ENCODE data around the gene U2SURP.
"Not testable (repeated sequence)": the region's sequence is repeated elsewhere in the genome, so short reads cannot be mapped to it uniquely, and the experiment has no call there.

U2SURP gene

GRCh38 chr3:143014921-143015320 lies 13.6 kb downstream of the U2SURP start:
- DNase-seq (ENCODE audit: low read depth), result no peak

GRCh38 chr3:143016321-143016972 lies 15.1 kb downstream of the U2SURP start:
- DNase-seq (ENCODE audit: low read depth), result no peak

GRCh38 chr3:143024351-143024960 lies 23.1 kb downstream of the U2SURP start:
- DNase-seq (ENCODE audit: low read depth), result no peak

- DNase-seq (ENCODE audit: low read depth), result no peak
Measured at GRCh38 chr3:143031327-143031726, 30.0 kb downstream of the U2SURP start.

GRCh38 chr3:143031796-143032387 lies 30.5 kb downstream of the U2SURP start:
- not testable (repeated sequence) for DNase-seq (ENCODE audit: low read depth)

GRCh38 chr3:143035466-143036211 lies 34.3 kb downstream of the U2SURP start:
- DNase-seq (ENCODE audit: low read depth), result no peak

- no peak for DNase-seq (ENCODE audit: low read depth)
Measured at GRCh38 chr3:143036557-143036956, 35.2 kb downstream of the U2SURP start.

GRCh38 chr3:143037867-143038266 lies 36.5 kb downstream of the U2SURP start:
- no peak for DNase-seq (ENCODE audit: low read depth)

- DNase-seq (ENCODE audit: low read depth), result no peak
Measured at GRCh38 chr3:143040261-143040879, 39.0 kb downstream of the U2SURP start.

- DNase-seq (ENCODE audit: low read depth), result no peak
Measured at GRCh38 chr3:143041903-143042302, 40.5 kb downstream of the U2SURP start.

GRCh38 chr3:143045639-143046038 lies 44.3 kb downstream of the U2SURP start:
- DNase-seq (ENCODE audit: low read depth), result no peak

- DNase-seq (ENCODE audit: low read depth), result not testable (repeated sequence)
Measured at GRCh38 chr3:143046075-143046474, 44.7 kb downstream of the U2SURP start.

GRCh38 chr3:143054011-143054410 lies 52.6 kb downstream of the U2SURP start:
- no peak for DNase-seq (ENCODE audit: low read depth)

- no peak for DNase-seq (ENCODE audit: low read depth)
Measured at GRCh38 chr3:143056372-143056771, 55.0 kb downstream of the U2SURP start.

GRCh38 chr3:143060906-143061305 lies 59.5 kb downstream of the U2SURP start:
- no peak for DNase-seq (ENCODE audit: low read depth)

GRCh38 chr3:143063018-143063417 lies 61.6 kb downstream of the U2SURP start:
- DNase-seq (ENCODE audit: low read depth), result no peak

GRCh38 chr3:143064777-143065176 lies 63.4 kb downstream of the U2SURP start:
- no peak for DNase-seq (ENCODE audit: low read depth)

- DNase-seq (ENCODE audit: low read depth), result no peak
Measured at GRCh38 chr3:143065364-143065763, 64.0 kb downstream of the U2SURP start.

GRCh38 chr3:143066033-143066432 lies 64.7 kb downstream of the U2SURP start:
- no peak for DNase-seq (ENCODE audit: low read depth)

- DNase-seq (ENCODE audit: low read depth), result no peak
Measured at GRCh38 chr3:143067201-143067600, 65.8 kb downstream of the U2SURP start.

- DNase-seq (ENCODE audit: low read depth), result no peak
Measured at GRCh38 chr3:143068059-143068458, 66.7 kb downstream of the U2SURP start.

GRCh38 chr3:143070977-143071551 lies 69.7 kb downstream of the U2SURP start:
- no peak for DNase-seq (ENCODE audit: low read depth)

Measured in activated T-cell treated with anti-CD3 and anti-CD28 coated beads for 1 hour (primary cell).